ENCODE measurements around the gene OR52K1. TPM values are rescaled to one million over a fixed set of nuclear protein-coding genes. Genes with fewer than 3 reads are reported as not detected.

OR52K1 gene
- total RNA-seq: not detected in 2 replicates

GRCh38 chr11:4482445-4482844 lies at the start of gene OR52K1:
Gene OR52K1 (plus strand): TSS chr11:4482646. CDS start chr11:4488901, 6,255 bp downstream.

DNA sequence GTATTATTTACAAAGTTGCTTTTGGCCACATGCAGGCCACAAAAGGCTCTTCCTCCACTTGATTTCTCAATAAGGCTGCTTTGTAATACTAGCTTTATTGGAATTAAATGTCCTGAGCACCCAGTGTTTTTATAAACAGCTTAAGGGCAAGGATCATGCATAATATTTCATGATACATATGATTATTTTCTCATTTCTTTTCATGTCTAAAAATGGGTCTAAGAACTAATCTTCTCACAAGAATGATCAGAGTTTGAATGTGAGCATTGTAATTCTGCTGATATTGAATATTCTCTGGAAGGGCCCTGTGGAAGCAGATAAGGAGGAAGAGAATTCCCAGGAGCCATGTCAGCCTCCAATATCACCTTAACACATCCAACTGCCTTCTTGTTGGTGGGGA lies 33.5 kb upstream of the OR52K1 start, which contains the start of gene OR52K2:
Gene OR52K2, plus strand, starts transcription at position 301 of the 400 bp plus-strand sequence. Its CDS starts 45 bp downstream, at position 346.

Other genes with a start within 250 kb of the OR52K1 start
- not detected in 2 replicates for gene OR52B4, start 114.3 kb upstream of the OR52K1 start, total RNA-seq
- 10.7 and 16.7 TPM in 2 replicates for gene TRIM21, start 88.9 kb upstream of the OR52K1 start, total RNA-seq
- gene OR52K2, start 33.4 kb upstream of the OR52K1 start, total RNA-seq: not detected in 2 replicates
- gene OR52M1, start 62.5 kb downstream of the OR52K1 start, total RNA-seq: not detected in 2 replicates
- not detected in 2 replicates for gene OR52I2, start 99.1 kb downstream of the OR52K1 start, total RNA-seq
- gene OR52I1, start 111.4 kb downstream of the OR52K1 start, total RNA-seq: not detected in 2 replicates
- gene TRIM68, start 125.6 kb downstream of the OR52K1 start, total RNA-seq: 10.2 and 11.9 TPM in 2 replicates
- gene OR51D1, start 154.8 kb downstream of the OR52K1 start, total RNA-seq: not detected in 2 replicates
- under 0.01 TPM in 1 of 2 replicates, not detected in the other for gene OR51E1, start 161.3 kb downstream of the OR52K1 start, total RNA-seq
- gene OR51E2, start 215.2 kb downstream of the OR52K1 start, total RNA-seq: 0.59 and 1.8 TPM in 2 replicates
- gene MMP26, start 222.1 kb downstream of the OR52K1 start, total RNA-seq: not detected in 2 replicates